Sigmoid colon (tissue), 7 donors: ENCODE measurements around the gene FER1L5. TPM values are rescaled to one million over a fixed set of nuclear protein-coding genes. Genes with fewer than 3 reads are reported as not detected.
A peak's percentile ranks its signal among the peaks of the same experiment; 100 is the strongest.

ENCODE experiments used
- DNase-seq: peaks from one replicate; pipeline ENCODE4 v3.0.0-alpha.2; 2019
- H3K27ac ChIP-seq, 4 donors: fragments of 200-600 bp; sonication (generic); one replicate each; pipeline ENCODE4 v1.5.1; 2016 to 2019; ENCODE audit warnings: mild to moderate bottlenecking in 1 of 4
- H3K27me3 ChIP-seq, 3 donors: fragments of 200-600 bp; sonication (generic); one replicate each; pipeline ENCODE4 v1.5.1; 2019; ENCODE audit warnings: mild to moderate bottlenecking in 1 of 3
- H3K36me3 ChIP-seq, 4 donors: fragments of 200-600 bp; sonication (generic); one replicate each; pipeline ENCODE4 v1.5.1; 2016 to 2019
- H3K4me1 ChIP-seq, 4 donors: fragments of 200-600 bp; sonication (generic); one replicate each; pipeline ENCODE4 v1.5.1; 2017 to 2019
- H3K4me3 ChIP-seq, 4 donors: fragments of 200-600 bp; sonication (generic); one replicate each; pipeline ENCODE4 v1.5.1; 2017 to 2019; ENCODE audit warnings: mild to moderate bottlenecking in 2 of 4, moderate library complexity in 1 of 4
- H3K9me3 ChIP-seq, 4 donors: fragments of 200-600 bp in 3 of 4; sonication (generic) in 3 of 4; one replicate each; pipeline versions ENCODE4 v1.5.1 to v1.6.1; 2013 to 2019
- CTCF ChIP-seq, 4 experiments: fragments of 450-650 bp in 3 of 4; fragments of 200-600 bp in 1 of 4; IDR thresholded peaks; one replicate each; pipeline ENCODE4 v1.5.1; 2016 to 2019; ENCODE audit warnings: antibody characterized with exemption in 4 of 4, mild to moderate bottlenecking in 3 of 4, moderate library complexity in 2 of 4
- EP300 ChIP-seq, 4 donors: sonication (generic); formaldehyde crosslinking; IDR thresholded peaks; one replicate each; pipeline ENCODE4 v1.6.1; 2017; ENCODE audit warnings: antibody characterized with exemption in 4 of 4
- POLR2A ChIP-seq, 2 donors: fragments of 450-650 bp; IDR thresholded peaks; one replicate each; pipeline ENCODE4 v1.6.1; 2016; ENCODE audit warnings: antibody characterized with exemption in 2 of 2, mild to moderate bottlenecking in 2 of 2, moderate library complexity in 2 of 2
- POLR2AphosphoS5 ChIP-seq, 4 donors: sonication (generic); formaldehyde crosslinking; IDR thresholded peaks; one replicate each; pipeline ENCODE4 v1.6.1; 2017; ENCODE audit warnings: antibody characterized with exemption in 4 of 4
- WGBS, 2 donors: extraction: QIAGEN DNeasy Blood & Tissue Kit; methylation state at CpG; one replicate each; pipeline ENCODE4 v1.1.7; 2013; 5-methylcytosine and 5-hydroxymethylcytosine counted together
- intact Hi-C: fragments of 100-400 bp; cut with DNase I; formaldehyde crosslinking; loops from one replicate; pipeline ENCODE4 v1.15.1; 2023
- polyA plus RNA-seq, 3 donors: library from polyadenylated mRNA; stranded (reverse); fragments of 200-250 nt; gene quantifications; one replicate each; pipeline ENCODE4 v1.2.3, GENCODE V29; 2013
- total RNA-seq, 4 donors: library from RNA; depleted of rRNA; stranded (reverse); fragments of >200 nt; gene quantifications; one replicate each; pipeline ENCODE4 v1.1.0, GENCODE V29; 2016
- donor health status: healthy with polysubstance abuse.
- donor health status: Bipolar disorder and iron deficiency.
- donor health status: healthy.

The FER1L5 gene
- total and polyA plus RNA-seq, 7 donors = under 0.01 to 0.01 TPM; not detected in 5

GRCh38 chr2:96699621-96700020 lies 57.1 kb downstream of the FER1L5 start:
- H3K4me1 ChIP-seq = no peaks in the 10 kb centered on the region
- H3K4me3 ChIP-seq = no peak overlapping the region
- H3K36me3 ChIP-seq = peaks cover 0 to 22% (median 0%) of the 10 kb centered on the region in 4 donors
- DNase-seq = peak; percentile 52
- intact Hi-C loops = no loop called here
- H3K27ac ChIP-seq = no peak overlapping the region
- TF ChIP-seq POLR2A (IDR thresholded peaks at IDR 0.05) (no peak), CTCF (IDR thresholded peaks at IDR 0.05) (no peak), POLR2AphosphoS5 (IDR thresholded peaks at IDR 0.05) (no peak), EP300 (IDR thresholded peaks at IDR 0.05) (no peak)
- no peaks in the 10 kb centered on the region for H3K27me3 ChIP-seq
- H3K9me3 ChIP-seq = no peaks in the 10 kb centered on the region
- WGBS, 2 donors = 81 to 89% methylated on average over 9 of the region's 9 CpGs

GRCh38 chr2:96700086-96700485 lies 57.5 kb downstream of the FER1L5 start:
- Histone ChIP-seq H3K4me3 (no peak overlapping the region), H3K27me3 (no peaks in the 10 kb centered on the region), H3K27ac (no peak overlapping the region), H3K4me1 (no peaks in the 10 kb centered on the region), H3K36me3 (peaks cover 0 to 27% (median 0%) of the 10 kb centered on the region in 4 donors), H3K9me3 (no peaks in the 10 kb centered on the region)
- whole genome bisulfite sequencing, 2 donors = 96% methylated on average over 8 of the region's 8 CpGs
- TF ChIP-seq CTCF (IDR thresholded peaks at IDR 0.05) (no peak), POLR2A (IDR thresholded peaks at IDR 0.05) (no peak), POLR2AphosphoS5 (IDR thresholded peaks at IDR 0.05) (no peak), EP300 (IDR thresholded peaks at IDR 0.05) (no peak)
- intact Hi-C loops = no loop called here
- peak; percentile 29 for DNase-seq

- Histone ChIP-seq H3K27ac (no peak overlapping the region), H3K36me3 (peaks cover 5 to 42% (median 10%) of the 10 kb centered on the region in 4 donors), H3K27me3 (no peaks in the 10 kb centered on the region), H3K4me3 (no peak overlapping the region), H3K9me3 (no peaks in the 10 kb centered on the region), H3K4me1 (no peaks in the 10 kb centered on the region)
- DNase-seq = peak; percentile 30
- 92 to 94% methylated on average over 6 of the region's 6 CpGs for WGBS, 2 donors
- TF ChIP-seq POLR2AphosphoS5 (IDR thresholded peaks at IDR 0.05) (no peak), EP300 (IDR thresholded peaks at IDR 0.05) (no peak), POLR2A (IDR thresholded peaks at IDR 0.05) (no peak), CTCF (IDR thresholded peaks at IDR 0.05) (no peak)
- intact Hi-C loops = no loop called here
Measured at GRCh38 chr2:96701636-96702035, 59.1 kb downstream of the FER1L5 start.

DNA sequence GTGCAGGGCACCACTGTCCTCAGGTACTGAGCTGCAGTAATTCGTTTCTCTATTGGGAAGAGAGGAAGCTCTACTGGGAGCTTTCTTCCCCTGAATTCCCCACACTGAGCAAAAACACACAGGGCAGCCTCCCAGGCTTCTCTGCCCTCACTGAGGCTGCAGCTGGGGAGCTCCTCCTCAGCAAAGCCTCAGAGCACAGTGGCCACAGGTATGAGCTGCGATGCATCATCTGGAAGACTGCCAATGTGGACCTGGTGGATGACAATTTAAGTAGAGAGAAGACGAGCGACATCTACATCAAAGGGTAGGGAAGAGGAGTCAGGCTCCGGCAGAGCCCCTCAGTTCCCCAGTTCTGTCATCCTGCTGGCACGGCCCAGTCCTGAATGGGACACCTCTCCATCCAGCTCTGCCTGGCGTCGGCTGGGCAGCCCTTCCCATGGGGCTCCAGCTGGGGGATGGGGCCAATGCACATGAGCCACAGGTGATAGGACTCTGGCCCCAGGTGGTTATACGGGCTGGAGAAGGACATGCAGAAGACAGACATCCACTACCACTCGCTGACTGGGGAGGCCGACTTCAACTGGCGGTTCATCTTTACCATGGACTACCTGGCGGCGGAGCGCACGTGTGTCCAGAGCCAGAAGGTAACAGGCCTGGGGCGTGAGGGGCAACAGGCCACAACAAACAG lies 59.7 kb downstream of the FER1L5 start:
- Histone ChIP-seq H3K36me3 (peaks cover 12 to 48% (median 15%) of the 10 kb centered on the region in 4 donors), H3K9me3 (no peaks in the 10 kb centered on the region), H3K4me3 (no peak overlapping the region), H3K27ac (no peak overlapping the region), H3K4me1 (no peaks in the 10 kb centered on the region), H3K27me3 (no peaks in the 10 kb centered on the region)
- intact Hi-C loops = no loop called here
- WGBS, 2 donors = 93 to 95% methylated on average over 17 of the region's 17 CpGs
- TF ChIP-seq EP300 (IDR thresholded peaks at IDR 0.05) = no peak
- TF ChIP-seq CTCF (IDR thresholded peaks at IDR 0.05) = no peak
- TF ChIP-seq POLR2A (IDR thresholded peaks at IDR 0.05) = no peak
- no peak for TF ChIP-seq POLR2AphosphoS5 (IDR thresholded peaks at IDR 0.05)
- DNase-seq = peak; percentile 60
